Measurements from ENCODE around the gene FAM204A.

FAM204A gene

GRCh38 chr10:118341791-118342637 is at the start of gene FAM204A:
Gene FAM204A, minus strand, starts transcription at chr10:118342324. Its CDS starts 5,909 bp downstream, at chr10:118336415.
- peak; percentile 92 for DNase-seq (ENCODE audit: low read depth)

- DNase-seq (ENCODE audit: low read depth) = no peak
Measured at GRCh38 chr10:118383699-118384098, 41.6 kb upstream of the FAM204A start.

- no peak for DNase-seq (ENCODE audit: low read depth)
Measured at GRCh38 chr10:118383063-118383689, 41.1 kb upstream of the FAM204A start.

- DNase-seq (ENCODE audit: low read depth) = peak; percentile 45
Measured at GRCh38 chr10:118374404-118374803, 32.3 kb upstream of the FAM204A start.

GRCh38 chr10:118373786-118374185 is 31.7 kb upstream of the FAM204A start:
- DNase-seq (ENCODE audit: low read depth) = peak; percentile 88

- DNase-seq (ENCODE audit: low read depth) = no peak
Measured at GRCh38 chr10:118370499-118370898, 28.4 kb upstream of the FAM204A start.

GRCh38 chr10:118369641-118370205 is 27.6 kb upstream of the FAM204A start:
- DNase-seq (ENCODE audit: low read depth) = no peak

GRCh38 chr10:118365702-118366101 is 23.6 kb upstream of the FAM204A start:
- DNase-seq (ENCODE audit: low read depth) = no peak

GRCh38 chr10:118362103-118362502 is 20.0 kb upstream of the FAM204A start:
- DNase-seq (ENCODE audit: low read depth) = no peak

GRCh38 chr10:118358327-118358726 is 16.2 kb upstream of the FAM204A start:
- DNase-seq (ENCODE audit: low read depth) = no peak

- no peak for DNase-seq (ENCODE audit: low read depth)
Measured at GRCh38 chr10:118357841-118358240, 15.7 kb upstream of the FAM204A start.

- DNase-seq (ENCODE audit: low read depth) = no peak
Measured at GRCh38 chr10:118356628-118357027, 14.5 kb upstream of the FAM204A start.

- DNase-seq (ENCODE audit: low read depth) = no peak
Measured at GRCh38 chr10:118355234-118355633, 13.1 kb upstream of the FAM204A start.

GRCh38 chr10:118349235-118349634 is 7.1 kb upstream of the FAM204A start:
- DNase-seq (ENCODE audit: low read depth) = no peak

- DNase-seq (ENCODE audit: low read depth) = no peak
Measured at GRCh38 chr10:118343549-118343948, 1.4 kb upstream of the FAM204A start.

GRCh38 chr10:118343115-118343514 is 991 bp upstream of the FAM204A start:
- peak; percentile 57 for DNase-seq (ENCODE audit: low read depth)

- no peak for DNase-seq (ENCODE audit: low read depth)
Measured at GRCh38 chr10:118342638-118343020, 505 bp upstream of the FAM204A start.

- no peak for DNase-seq (ENCODE audit: low read depth)
Measured at GRCh38 chr10:118340486-118340885, 1.6 kb downstream of the FAM204A start.

GRCh38 chr10:118339111-118339510 is 3.0 kb downstream of the FAM204A start:
- DNase-seq (ENCODE audit: low read depth) = no peak

GRCh38 chr10:118337356-118337755 is 4.8 kb downstream of the FAM204A start:
- no peak for DNase-seq (ENCODE audit: low read depth)

- DNase-seq (ENCODE audit: low read depth) = no peak
Measured at GRCh38 chr10:118333871-118334270, 8.3 kb downstream of the FAM204A start.

- peak; percentile 59 for DNase-seq (ENCODE audit: low read depth)
Measured at GRCh38 chr10:118332948-118333710, 9.0 kb downstream of the FAM204A start.

All from iris pigment epithelial cell (primary cell).